ENCODE results near the gene RHEBL1. TPM values are rescaled to one million over a fixed set of nuclear protein-coding genes. Genes with fewer than 3 reads are reported as not detected.

RHEBL1 gene
- total RNA-seq, 2 experiments from 2014 or later = 5.1 to 6.0 TPM

DNA sequence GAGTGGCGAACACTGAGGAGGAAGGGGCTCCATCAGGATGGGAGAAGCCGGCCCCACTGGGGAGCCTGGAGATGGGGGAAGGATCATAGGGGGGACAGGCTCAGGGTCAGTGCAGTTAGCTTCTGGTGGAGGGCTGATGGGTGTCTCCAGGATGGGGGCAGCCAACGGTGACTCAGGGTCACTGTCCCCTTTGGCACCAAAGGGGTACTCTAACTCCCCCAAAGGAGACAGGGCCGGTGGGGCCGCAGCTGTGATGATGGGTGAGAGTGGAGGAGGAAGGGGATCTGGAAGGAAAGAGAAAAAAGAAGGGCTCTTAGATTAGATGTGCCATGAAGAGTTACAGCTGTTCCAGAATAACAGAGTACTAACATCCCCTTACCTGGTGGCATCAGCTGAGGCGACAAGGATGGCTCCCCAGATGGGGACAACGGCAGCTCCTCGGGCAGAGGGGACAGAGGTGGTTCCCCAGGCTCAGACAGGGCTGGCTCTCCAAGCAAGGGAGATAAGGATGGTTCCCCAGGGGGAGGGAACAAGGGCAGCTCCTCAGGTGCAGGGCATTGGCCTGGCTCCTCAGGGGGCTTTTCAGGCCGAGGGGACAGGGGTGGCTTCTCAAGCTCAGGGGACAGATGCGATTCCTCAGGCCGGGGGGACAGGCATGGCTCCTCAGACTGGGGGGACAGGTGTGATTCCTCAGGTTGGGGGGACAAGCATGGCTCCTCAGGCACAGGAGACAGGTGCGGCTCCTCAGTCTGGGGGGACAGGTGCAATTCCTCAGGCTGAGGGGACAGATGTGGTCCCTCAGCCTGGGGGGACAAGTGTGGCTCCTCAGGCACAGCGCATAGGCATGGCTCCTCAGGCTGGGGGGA, 19.0 kb downstream of the RHEBL1 start:
- Histone ChIP-seq H3K27me3 (ENCODE audit: control insufficient read depth in 1 of 2, insufficient read depth in 2 of 2, low read length in 2 of 2) (no peaks in the 10 kb centered on the region), H3K36me3 (ENCODE audit: insufficient read depth, low read length) (peaks cover 95% of the 10 kb centered on the region), H3K9me3 (ENCODE audit: control insufficient read depth in 1 of 2, insufficient read depth in 1 of 2, low read length in 2 of 2) (no peaks in the 10 kb centered on the region), H3K27ac (ENCODE audit: low read depth in 1 of 2, low read length in 2 of 2) (no peak overlapping the region), H3K4me3 (ENCODE audit: low read length) (no peak overlapping the region), H3K4me1 (ENCODE audit: insufficient read depth, low read length) (peaks cover 20% of the 10 kb centered on the region)
- Mint-ChIP-seq H3K27ac (no peak overlapping the region), H3K27me3 (no peaks in the 10 kb centered on the region), H3K36me3 (ENCODE audit: low read depth) (peaks cover 97% of the 10 kb centered on the region), H3K4me3 (no peak overlapping the region), H3K9me3 (no peaks in the 10 kb centered on the region), H3K4me1 (ENCODE audit: low read depth) (peaks cover 18% of the 10 kb centered on the region)
- ChIA-PET POLR2A (no interaction called here), CTCF (interaction anchor here (0.9 kb wide), 1 partner anchor 160 kb away, joined by 3 read pairs; no protein-coding TSS in a partner anchor)
- ATAC-seq (ENCODE audit: poor library complexity) = no peak
- no peak for TF ChIP-seq CTCF (IDR thresholded peaks at IDR 0.05)
- intact Hi-C loops (cut with DNase I, micrococcal nuclease) = no loop called here
- no peak for DNase-seq

DNA sequence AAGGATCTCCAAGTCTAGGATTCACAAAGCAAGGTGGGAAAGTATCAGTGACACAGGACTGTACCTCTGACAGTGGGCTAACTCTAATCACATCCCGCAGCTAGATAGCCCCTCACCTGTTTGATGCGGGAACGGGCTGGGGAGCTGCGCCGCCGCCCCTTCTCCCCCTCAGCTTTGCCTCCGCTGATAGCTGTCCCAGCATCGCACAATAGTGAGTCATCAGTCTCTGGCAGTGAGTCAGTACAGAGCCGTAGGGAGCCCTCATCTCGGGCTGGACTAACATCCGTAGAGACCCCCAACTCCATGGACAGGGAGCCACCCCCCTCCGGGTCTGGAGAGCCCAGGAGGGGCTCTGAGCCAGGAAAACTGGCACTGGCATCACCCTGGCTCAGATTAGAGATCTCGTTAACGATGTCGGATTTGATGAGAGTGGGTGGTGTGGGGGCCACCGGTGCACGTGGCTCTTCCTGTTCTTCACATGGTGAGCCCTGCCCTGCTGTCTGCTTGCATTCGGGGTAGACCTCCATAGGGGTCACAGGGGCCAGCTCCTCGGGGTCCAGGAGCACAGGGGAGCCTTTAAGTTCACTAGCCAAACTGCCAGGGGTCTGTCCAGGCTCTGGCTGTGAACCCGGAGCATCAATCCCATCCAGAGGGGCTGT, 20.1 kb downstream of the RHEBL1 start:
- no peaks in the 10 kb centered on the region for H3K27me3 Mint-ChIP-seq
- CTCF ChIA-PET = no interaction called here
- no peak overlapping the region for H3K27ac Mint-ChIP-seq
- H3K36me3 ChIP-seq (ENCODE audit: insufficient read depth, low read length) = peaks cover 98% of the 10 kb centered on the region
- H3K27ac ChIP-seq (ENCODE audit: low read depth in 1 of 2, low read length in 2 of 2) = no peak overlapping the region
- H3K27me3 ChIP-seq (ENCODE audit: control insufficient read depth in 1 of 2, insufficient read depth in 2 of 2, low read length in 2 of 2) = no peaks in the 10 kb centered on the region
- no peak overlapping the region for H3K4me3 Mint-ChIP-seq
- H3K9me3 Mint-ChIP-seq = no peaks in the 10 kb centered on the region
- H3K36me3 Mint-ChIP-seq (ENCODE audit: low read depth) = peaks cover 98% of the 10 kb centered on the region
- POLR2A ChIA-PET = no interaction called here
- intact Hi-C loops (cut with DNase I, micrococcal nuclease) = no loop called here
- DNase-seq = no peak
- peaks cover 8% of the 10 kb centered on the region for H3K4me1 Mint-ChIP-seq (ENCODE audit: low read depth)
- no peak for TF ChIP-seq CTCF (IDR thresholded peaks at IDR 0.05)
- H3K4me1 ChIP-seq (ENCODE audit: insufficient read depth, low read length) = peaks cover 10% of the 10 kb centered on the region
- no peaks in the 10 kb centered on the region for H3K9me3 ChIP-seq (ENCODE audit: control insufficient read depth in 1 of 2, insufficient read depth in 1 of 2, low read length in 2 of 2)
- ATAC-seq (ENCODE audit: poor library complexity) = no peak
- H3K4me3 ChIP-seq (ENCODE audit: low read length) = no peak overlapping the region

DNA sequence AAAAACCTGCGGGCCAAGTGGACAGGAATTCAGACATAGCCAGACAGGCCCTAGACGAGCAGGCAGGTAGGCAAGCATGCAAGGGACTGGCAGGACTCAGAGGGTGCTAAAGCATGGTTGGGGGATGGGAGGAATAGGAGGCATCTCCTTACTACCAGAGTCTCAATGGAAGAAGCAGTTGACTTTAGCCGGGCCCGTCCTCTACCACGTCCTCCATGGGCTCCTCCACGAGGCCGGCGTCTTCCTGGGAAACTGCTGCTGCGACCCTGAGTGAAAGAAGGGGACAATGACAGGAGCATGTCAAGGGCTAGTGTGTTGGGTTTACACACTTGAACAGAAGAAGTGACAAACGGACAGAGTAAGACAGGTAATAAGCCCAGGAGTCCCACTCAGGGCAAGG, 20.8 kb downstream of the RHEBL1 start:
- CTCF ChIA-PET = no interaction called here
- Mint-ChIP-seq H3K36me3 (ENCODE audit: low read depth) (peaks cover 100% of the 10 kb centered on the region), H3K4me1 (ENCODE audit: low read depth) (peaks cover 4% of the 10 kb centered on the region), H3K27ac (no peak overlapping the region), H3K27me3 (no peaks in the 10 kb centered on the region), H3K9me3 (no peaks in the 10 kb centered on the region), H3K4me3 (no peak overlapping the region)
- Histone ChIP-seq H3K4me1 (ENCODE audit: insufficient read depth, low read length) (peaks cover 9% of the 10 kb centered on the region), H3K27me3 (ENCODE audit: control insufficient read depth in 1 of 2, insufficient read depth in 2 of 2, low read length in 2 of 2) (no peaks in the 10 kb centered on the region), H3K36me3 (ENCODE audit: insufficient read depth, low read length) (peaks cover 98% of the 10 kb centered on the region), H3K4me3 (ENCODE audit: low read length) (no peak overlapping the region), H3K9me3 (ENCODE audit: control insufficient read depth in 1 of 2, insufficient read depth in 1 of 2, low read length in 2 of 2) (no peaks in the 10 kb centered on the region), H3K27ac (ENCODE audit: low read depth in 1 of 2, low read length in 2 of 2) (no peak overlapping the region)
- no peak for TF ChIP-seq CTCF (IDR thresholded peaks at IDR 0.05)
- ATAC-seq (ENCODE audit: poor library complexity) = no peak
- no peak for DNase-seq
- POLR2A ChIA-PET = no interaction called here
- intact Hi-C loops (cut with DNase I, micrococcal nuclease) = no loop called here
